Measurements from ENCODE around the gene KRTAP2-1. TPM values are rescaled to one million over a fixed set of nuclear protein-coding genes. Genes with fewer than 3 reads are reported as not detected.
"Not testable (repeated sequence)": the region's sequence is repeated elsewhere in the genome, so short reads cannot be mapped to it uniquely, and the experiment has no call there.

The KRTAP2-1 gene, protein sequence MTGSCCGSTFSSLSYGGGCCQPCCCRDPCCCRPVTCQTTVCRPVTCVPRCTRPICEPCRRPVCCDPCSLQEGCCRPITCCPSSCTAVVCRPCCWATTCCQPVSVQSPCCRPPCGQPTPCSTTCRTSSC
- not detected for total RNA-seq

DNA sequence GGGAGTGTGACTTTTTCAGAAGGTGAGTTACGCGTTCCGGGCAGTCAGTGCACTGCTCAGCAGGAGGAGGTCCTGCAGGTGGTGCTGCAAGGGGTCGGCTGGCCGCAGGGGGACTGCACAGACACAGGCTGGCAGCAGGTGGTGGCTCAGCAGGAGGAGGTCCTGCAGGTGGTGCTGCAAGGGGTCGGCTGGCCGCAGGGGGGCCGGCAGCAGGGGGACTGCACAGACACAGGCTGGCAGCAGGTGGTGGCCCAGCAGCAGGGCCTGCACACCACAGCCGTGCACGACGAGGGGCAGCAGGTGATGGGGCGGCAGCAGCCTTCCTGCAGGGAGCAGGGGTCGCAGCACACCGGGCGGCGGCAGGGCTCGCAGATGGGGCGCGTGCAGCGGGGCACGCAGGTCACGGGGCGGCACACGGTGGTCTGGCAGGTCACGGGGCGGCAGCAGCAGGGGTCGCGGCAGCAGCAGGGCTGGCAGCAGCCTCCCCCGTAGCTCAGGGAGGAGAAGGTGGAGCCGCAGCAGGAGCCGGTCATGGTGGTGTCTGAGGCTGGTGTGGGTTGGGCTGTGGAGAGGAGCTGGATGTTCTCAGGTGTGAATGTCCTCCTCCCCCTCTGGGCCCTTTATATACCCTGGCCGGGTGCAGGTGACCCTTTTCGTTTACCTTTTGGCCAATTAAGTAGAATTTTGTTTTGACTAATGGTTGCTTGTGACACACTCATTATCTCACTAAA is at the start of gene KRTAP2-1:
KRTAP2-1 (minus strand) TSS at position 582 of the 731 bp plus-strand sequence; CDS start at position 533, 49 bp downstream.
- H3K27me3 ChIP-seq (ENCODE audit: insufficient read depth, low read length) = peaks cover 10% of the 10 kb centered on the region
- H3K4me3 ChIP-seq (ENCODE audit: low read length); H3K4me1 ChIP-seq (ENCODE audit: insufficient read depth, low read length); H3K9me3 ChIP-seq (ENCODE audit: low read depth, low read length): not testable (repeated sequence)

DNA sequence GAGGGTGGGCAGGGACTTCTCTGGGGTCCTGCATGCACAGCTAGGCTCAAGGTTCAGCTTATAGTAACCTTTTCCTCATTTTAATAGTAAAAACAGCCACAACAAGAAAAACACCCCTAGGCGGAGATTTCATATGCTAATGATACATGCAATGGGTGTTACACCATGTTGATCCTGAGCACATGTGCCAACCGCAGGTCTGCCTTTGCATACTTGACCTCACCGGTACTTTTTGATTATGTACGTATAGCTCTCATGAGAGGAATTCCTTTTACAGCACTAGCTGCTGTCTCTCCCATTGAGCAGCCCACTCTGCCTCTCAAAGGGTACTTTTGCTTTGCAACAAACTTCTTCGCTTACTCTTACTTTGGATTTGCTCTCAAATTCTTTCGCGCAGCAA is 48.9 kb upstream of the KRTAP2-1 start:
- H3K4me3 ChIP-seq (ENCODE audit: low read length) = no peak overlapping the region
- H3K9me3 ChIP-seq (ENCODE audit: low read depth, low read length) = no peaks in the 10 kb centered on the region
- H3K4me1 ChIP-seq (ENCODE audit: insufficient read depth, low read length) = no peaks in the 10 kb centered on the region
- no peaks in the 10 kb centered on the region for H3K27me3 ChIP-seq (ENCODE audit: insufficient read depth, low read length)

DNA sequence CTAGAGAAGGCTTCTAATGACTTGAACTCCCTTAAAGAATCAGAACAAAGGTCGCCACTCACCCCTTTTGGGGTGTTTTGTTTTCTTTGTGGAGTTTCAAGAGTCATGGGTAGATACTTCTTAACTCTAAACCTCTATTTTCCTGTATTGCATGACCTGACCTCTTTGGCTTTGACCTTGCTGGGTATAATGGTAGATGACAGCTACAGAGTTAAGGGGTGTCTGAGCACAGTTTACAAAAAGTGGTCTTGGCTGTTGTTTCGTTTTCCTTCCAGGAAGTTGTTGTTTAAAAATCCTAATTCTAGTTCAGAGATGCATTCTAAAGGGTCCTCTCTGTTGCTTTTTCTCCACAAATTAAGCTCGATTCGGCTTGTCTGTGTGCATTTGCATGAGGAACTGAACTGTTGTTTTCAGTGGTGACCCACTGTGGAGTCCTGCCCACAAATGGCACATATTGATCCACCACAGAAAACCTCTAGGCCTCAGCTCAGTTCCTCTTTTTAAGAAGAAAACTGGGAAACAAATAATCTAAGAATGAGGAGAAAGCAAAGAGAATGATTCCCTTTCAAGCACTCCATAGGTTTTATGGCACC is 41.7 kb upstream of the KRTAP2-1 start:
- H3K4me3 ChIP-seq (ENCODE audit: low read length); H3K4me1 ChIP-seq (ENCODE audit: insufficient read depth, low read length); H3K9me3 ChIP-seq (ENCODE audit: low read depth, low read length); H3K27me3 ChIP-seq (ENCODE audit: insufficient read depth, low read length): not testable (repeated sequence)

DNA sequence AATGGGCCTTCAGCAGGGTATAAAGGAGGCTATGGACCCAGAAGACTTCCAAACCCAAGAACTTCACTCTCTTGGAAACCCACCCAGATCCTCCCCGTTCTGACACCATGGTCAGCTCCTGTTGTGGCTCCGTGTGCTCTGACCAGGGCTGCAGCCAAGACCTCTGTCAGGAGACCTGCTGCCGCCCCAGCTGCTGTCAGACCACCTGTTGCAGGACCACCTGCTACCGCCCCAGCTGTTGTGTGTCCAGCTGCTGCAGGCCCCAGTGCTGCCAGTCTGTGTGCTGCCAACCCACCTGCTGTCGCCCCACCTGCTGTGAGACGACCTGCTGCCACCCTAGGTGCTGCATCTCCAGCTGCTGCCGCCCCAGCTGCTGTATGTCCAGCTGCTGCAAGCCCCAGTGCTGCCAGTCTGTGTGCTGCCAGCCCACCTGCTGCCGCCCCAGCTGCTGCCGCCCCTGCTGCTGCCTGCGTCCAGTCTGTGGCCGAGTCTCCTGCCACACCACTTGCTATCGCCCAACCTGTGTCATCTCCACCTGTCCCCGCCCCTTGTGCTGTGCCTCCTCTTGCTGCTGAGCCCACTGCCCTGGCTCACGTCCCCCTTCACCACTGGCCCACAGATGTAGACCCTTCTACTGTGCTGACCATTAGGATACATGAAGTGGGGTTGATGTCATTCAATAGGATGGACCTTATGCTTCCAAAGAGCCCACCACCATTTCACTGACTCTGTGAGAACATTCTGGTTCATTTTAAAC is 37.2 kb upstream of the KRTAP2-1 start, which contains the start of gene KRTAP4-7:
KRTAP4-7 (plus strand) TSS at position 51 of the 757 bp plus-strand sequence; CDS start at position 108, 57 bp downstream.
- H3K4me3 ChIP-seq (ENCODE audit: low read length); H3K9me3 ChIP-seq (ENCODE audit: low read depth, low read length); H3K4me1 ChIP-seq (ENCODE audit: insufficient read depth, low read length); H3K27me3 ChIP-seq (ENCODE audit: insufficient read depth, low read length): not testable (repeated sequence)

DNA sequence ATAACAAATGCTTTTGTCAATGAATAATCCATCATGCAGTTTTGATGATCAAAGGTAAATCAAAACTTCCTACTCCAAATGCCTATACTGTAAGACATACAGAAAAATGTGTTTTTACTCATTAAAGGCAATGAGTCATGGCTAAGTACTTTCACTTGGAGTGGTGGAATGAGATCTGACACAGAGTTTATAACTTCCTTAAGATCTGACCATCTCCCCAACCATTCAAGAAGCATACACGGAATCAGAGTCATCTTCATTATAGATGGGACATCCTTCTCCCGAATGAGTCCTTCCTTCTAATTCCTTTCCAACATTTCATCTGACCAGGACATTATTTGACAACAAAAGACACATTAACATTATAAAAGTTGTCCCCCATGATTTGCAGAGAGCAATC is 36.3 kb upstream of the KRTAP2-1 start:
- not testable (repeated sequence) for H3K4me1 ChIP-seq (ENCODE audit: insufficient read depth, low read length); H3K9me3 ChIP-seq (ENCODE audit: low read depth, low read length); H3K4me3 ChIP-seq (ENCODE audit: low read length); H3K27me3 ChIP-seq (ENCODE audit: insufficient read depth, low read length)

DNA sequence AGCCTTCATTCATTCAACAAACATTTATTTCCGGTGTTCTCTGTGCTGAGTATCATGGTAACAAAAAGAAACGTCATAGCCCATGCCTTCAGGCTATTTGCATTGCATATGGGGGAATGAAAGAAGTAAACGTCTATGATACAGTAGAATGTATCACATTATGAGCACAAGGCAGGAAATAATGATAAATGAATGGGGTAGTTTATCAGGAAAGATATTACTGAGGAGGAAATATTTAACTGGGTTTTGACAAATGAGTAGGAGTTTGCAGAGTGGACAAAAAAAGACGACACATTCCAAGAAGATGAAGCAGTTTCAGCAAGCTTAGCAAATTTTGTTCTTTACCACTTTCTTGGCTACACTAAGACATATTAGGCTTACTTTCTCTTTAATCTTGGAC is 35.5 kb upstream of the KRTAP2-1 start:
- Histone ChIP-seq H3K27me3 (ENCODE audit: insufficient read depth, low read length) (no peaks in the 10 kb centered on the region), H3K4me3 (ENCODE audit: low read length) (no peak overlapping the region), H3K9me3 (ENCODE audit: low read depth, low read length) (no peaks in the 10 kb centered on the region), H3K4me1 (ENCODE audit: insufficient read depth, low read length) (no peaks in the 10 kb centered on the region)

DNA sequence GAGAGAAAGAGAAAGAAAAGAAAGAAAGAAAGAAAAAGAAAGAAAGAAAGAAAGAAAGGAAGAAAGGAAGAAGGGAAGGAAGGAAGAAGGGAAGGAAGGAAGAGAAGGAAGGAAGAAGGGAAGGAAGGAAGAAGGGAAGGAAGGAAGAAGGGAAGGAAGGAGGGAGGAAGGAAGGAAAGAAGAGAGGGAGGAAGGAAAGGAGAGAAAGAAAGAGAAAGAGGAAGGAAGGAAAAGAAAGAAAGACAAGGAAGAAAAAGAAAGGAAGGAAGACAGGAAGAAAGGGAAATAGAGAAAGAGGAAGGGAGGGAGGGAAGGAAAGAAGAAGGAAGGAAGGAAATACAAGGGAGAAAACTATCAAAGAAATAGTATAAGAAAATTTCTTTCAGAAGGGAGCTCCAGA is 29.7 kb upstream of the KRTAP2-1 start:
- Histone ChIP-seq H3K9me3 (ENCODE audit: low read depth, low read length) (no peaks in the 10 kb centered on the region), H3K4me3 (ENCODE audit: low read length) (no peak overlapping the region)

DNA sequence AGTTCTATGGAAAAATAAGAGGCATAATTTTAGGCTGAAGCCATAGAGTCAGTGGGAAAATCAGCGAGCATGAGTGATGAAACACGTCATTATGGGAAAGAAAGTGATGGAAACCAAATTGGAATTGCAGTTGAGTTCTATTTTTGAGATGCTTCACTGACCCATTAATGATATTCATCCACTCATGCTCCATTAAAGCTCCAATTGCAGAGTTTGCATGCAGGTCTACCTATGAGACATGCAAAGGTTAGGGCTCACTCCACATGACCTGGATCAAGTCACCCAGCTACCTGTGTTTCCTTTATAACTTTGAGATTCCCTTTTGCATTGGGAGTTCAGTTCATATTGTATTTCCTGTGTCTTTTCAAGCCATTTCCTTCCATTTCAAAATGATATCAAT is 26.6 kb upstream of the KRTAP2-1 start:
- no peaks in the 10 kb centered on the region for H3K4me1 ChIP-seq (ENCODE audit: insufficient read depth, low read length)
- H3K27me3 ChIP-seq (ENCODE audit: insufficient read depth, low read length) = peaks cover 3% of the 10 kb centered on the region
- H3K4me3 ChIP-seq (ENCODE audit: low read length) = no peak overlapping the region
- H3K9me3 ChIP-seq (ENCODE audit: low read depth, low read length) = no peaks in the 10 kb centered on the region

More for the DNA sequence above, 29.7 kb upstream of the KRTAP2-1 start:
- peaks cover 3% of the 10 kb centered on the region for H3K27me3 ChIP-seq (ENCODE audit: insufficient read depth, low read length)
- no peaks in the 10 kb centered on the region for H3K4me1 ChIP-seq (ENCODE audit: insufficient read depth, low read length)

DNA sequence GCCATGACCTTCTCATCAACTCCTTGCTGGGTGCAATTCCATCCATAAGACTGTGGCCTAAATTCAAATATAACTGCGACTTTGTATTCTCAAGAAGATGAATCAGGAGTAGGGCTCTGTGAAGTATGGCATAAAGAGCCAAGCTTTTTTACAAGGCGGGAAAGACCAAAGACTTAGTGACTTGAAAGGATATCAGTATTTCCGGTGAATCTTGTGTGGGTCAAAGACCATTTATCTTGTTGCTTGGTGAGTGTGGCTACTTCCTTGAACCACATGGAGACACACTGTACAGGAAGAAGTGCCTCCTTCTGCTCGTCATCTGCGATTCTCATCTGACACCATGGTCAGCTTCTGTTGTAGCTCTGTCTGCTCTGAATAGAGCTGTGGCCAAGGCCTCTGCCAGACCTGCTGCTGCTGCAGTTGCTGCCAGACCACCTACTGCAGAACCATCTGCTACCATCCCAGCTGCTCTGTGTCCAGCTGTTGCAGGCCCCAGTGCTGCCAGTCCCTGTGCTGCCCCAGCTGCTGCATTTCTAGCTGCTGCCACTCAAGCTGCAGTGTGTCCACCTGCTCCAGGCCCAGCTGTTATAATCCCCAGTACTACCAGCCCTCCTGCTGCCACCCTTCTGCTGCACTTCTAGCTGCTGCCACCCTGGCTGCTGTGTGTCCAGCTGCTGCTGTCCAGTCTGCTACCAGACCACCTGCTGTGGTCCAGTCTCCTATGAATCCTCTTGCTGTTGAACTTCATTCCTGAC is 24.7 kb upstream of the KRTAP2-1 start:
- no peaks in the 10 kb centered on the region for H3K9me3 ChIP-seq (ENCODE audit: low read depth, low read length)
- no peaks in the 10 kb centered on the region for H3K27me3 ChIP-seq (ENCODE audit: insufficient read depth, low read length)
- no peaks in the 10 kb centered on the region for H3K4me1 ChIP-seq (ENCODE audit: insufficient read depth, low read length)
- H3K4me3 ChIP-seq (ENCODE audit: low read length) = no peak overlapping the region

DNA sequence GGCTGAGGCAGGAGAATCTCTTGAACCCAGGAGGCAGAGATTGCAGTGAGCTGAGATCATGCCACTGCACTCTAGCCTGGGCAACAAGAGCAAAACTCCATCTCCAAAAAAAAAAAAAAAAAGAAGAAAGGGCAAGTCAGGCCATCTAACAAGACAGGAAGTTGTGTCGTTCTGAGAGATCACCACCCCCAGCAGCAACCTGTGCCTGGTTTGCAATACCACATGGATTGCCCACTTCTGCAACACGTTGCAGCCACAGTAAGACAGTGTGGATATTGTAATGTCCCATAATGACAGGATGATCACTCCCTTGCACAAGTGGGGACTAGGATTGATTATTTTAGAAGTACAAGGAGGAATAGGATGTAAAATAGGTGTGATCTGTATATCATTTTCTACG is 21.9 kb upstream of the KRTAP2-1 start:
- H3K27me3 ChIP-seq (ENCODE audit: insufficient read depth, low read length) = no peaks in the 10 kb centered on the region
- no peaks in the 10 kb centered on the region for H3K4me1 ChIP-seq (ENCODE audit: insufficient read depth, low read length)
- no peak overlapping the region for H3K4me3 ChIP-seq (ENCODE audit: low read length)
- no peaks in the 10 kb centered on the region for H3K9me3 ChIP-seq (ENCODE audit: low read depth, low read length)

DNA sequence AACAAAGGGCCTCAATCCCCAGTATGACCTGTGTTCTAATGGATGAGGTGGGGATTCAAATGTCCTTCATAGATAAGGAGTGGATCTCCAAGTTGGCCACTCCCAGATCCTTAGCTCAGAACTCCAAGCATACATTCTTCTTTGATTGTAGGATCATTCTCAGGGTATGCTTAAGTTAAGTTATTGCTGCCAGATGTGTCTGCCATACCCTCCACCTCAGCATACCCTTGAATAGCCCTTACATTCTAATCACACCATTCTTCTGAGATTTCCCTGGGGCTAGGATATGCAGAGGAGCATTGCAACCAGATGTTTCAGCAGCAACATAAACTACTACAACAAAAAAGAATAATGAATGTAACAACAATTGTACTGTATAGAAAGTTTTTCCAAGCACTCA is 20.2 kb upstream of the KRTAP2-1 start:
- Histone ChIP-seq H3K4me1 (ENCODE audit: insufficient read depth, low read length) (no peaks in the 10 kb centered on the region), H3K9me3 (ENCODE audit: low read depth, low read length) (no peaks in the 10 kb centered on the region), H3K27me3 (ENCODE audit: insufficient read depth, low read length) (peaks cover 7% of the 10 kb centered on the region), H3K4me3 (ENCODE audit: low read length) (no peak overlapping the region)

DNA sequence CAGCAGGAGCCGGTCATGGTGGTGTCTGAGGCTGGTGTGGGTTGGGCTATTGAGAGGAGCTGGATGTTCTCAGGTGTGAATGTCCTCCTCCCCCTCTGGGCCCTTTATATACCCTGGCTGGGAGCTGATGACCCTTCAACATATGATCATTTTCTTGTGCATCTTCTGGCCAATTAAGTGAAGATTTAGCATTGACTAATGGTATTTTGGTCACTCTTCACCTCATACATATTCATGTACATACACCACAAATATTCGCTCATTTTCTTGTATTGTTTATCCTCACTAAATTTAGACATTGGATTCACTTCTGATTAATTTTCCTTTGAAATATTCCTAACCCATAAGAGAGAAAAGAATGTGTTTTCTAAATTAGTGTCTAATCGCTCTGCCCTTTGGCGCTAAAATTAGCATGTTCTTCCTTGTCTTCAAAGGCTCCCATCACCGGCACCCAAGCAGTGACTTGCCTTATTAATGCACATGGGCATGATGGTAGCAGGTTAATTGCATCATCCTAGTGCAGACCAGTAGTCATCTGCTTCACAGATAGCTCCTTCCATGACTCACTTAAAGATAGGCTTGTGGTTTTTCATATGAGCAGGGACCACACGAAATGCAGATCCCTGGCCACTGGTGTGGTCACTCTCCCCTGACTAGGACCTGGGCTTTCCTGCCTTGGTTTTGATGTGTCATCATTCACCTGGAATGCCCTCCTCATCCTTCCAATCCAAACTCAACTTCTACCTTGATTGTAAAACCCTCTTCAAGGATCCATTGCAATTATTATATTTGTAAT is 18.9 kb upstream of the KRTAP2-1 start, which contains the start of gene KRTAP2-4:
KRTAP2-4 (minus strand) TSS at position 51 of the 796 bp plus-strand sequence; CDS start at position 17, 34 bp downstream.
- peaks cover 15% of the 10 kb centered on the region for H3K27me3 ChIP-seq (ENCODE audit: insufficient read depth, low read length)
- H3K4me1 ChIP-seq (ENCODE audit: insufficient read depth, low read length) = no peaks in the 10 kb centered on the region
- no peak within 1 kb of the TSS for H3K4me3 ChIP-seq (ENCODE audit: low read length)
- H3K9me3 ChIP-seq (ENCODE audit: low read depth, low read length) = no peaks in the 10 kb centered on the region

DNA sequence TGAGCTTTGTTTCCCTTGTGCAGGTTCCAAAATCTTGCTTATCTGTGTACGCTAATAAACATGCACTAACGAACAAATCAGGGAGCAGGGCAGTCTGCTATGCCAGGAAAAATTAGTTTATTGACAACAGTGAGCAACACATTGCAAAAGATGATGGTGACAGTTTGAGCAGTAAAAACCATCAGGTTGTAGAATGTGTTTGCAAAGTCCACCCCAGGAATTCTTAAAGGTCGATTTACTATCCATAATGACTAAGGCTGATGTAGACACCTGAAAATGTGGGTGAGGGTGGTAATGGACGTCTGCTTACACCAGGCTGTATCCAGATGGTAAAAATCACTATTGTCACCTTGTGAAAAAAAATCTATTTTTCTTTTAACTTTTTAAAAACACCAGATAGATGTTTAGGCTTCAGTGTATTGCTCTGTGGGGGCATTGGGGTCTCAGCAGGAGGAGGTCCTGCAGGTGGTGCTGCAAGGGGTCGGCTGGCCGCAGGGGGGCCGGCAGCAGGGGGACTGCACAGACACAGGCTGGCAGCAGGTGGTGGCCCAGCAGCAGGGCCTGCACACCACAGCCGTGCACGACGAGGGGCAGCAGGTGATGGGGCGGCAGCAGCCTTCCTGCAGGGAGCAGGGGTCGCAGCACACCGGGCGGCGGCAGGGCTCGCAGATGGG is 18.0 kb upstream of the KRTAP2-1 start:
- H3K27me3 ChIP-seq (ENCODE audit: insufficient read depth, low read length) = peaks cover 20% of the 10 kb centered on the region
- H3K4me3 ChIP-seq (ENCODE audit: low read length); H3K9me3 ChIP-seq (ENCODE audit: low read depth, low read length); H3K4me1 ChIP-seq (ENCODE audit: insufficient read depth, low read length): not testable (repeated sequence)
